Measurements from ENCODE around the gene ZNF81.
"Not testable (repeated sequence)": the region's sequence is repeated elsewhere in the genome, so short reads cannot be mapped to it uniquely, and the experiment has no call there.

DNA sequence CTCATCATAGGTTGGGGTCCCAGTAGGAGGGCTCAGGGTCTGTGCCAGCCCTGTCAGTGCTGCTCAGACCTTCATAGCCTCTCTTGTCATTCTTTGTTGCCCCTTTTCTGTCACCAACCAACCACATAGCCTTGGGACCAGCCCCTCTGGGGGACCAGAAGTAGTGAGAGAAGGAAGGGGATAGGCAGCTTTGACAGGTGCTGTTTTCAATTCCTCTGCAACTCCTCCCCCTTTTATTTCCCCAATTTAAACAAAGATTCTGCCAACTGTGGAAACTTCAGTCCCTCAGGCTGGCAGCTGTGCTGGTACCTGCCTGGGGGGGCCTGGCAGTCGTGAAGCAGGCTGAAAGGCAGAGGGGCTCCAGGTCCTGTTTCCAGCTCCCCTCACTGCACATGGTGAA, 30.9 kb upstream of the ZNF81 start:
- not testable (repeated sequence) for TF ChIP-seq CTCF (IDR thresholded peaks at IDR 0.05 in 4 of 5, conservative IDR thresholded peaks at IDR 0.05 in 1 of 5); POLR2A (IDR thresholded peaks at IDR 0.05)

All from gastrocnemius medialis (tissue), 4 donors.